ENCODE measurements around the gene MRPL32.

The MRPL32 gene

GRCh38 chr7:42893346-42894240, 38.6 kb upstream of the MRPL32 start:
- H3K27me3 ChIP-seq (replicated peaks; ENCODE audit: control insufficient read depth, insufficient read depth, low read length): no peaks in the 10 kb centered on the region
- no peaks in the 10 kb centered on the region for H3K36me3 ChIP-seq (ENCODE audit: control insufficient read depth, insufficient read depth, low read length)
- TF ChIP-seq CTCF (IDR thresholded peaks at IDR 0.05; ENCODE audit: insufficient read depth, low read length, poor library complexity, severe bottlenecking): no peak
- DNase-seq (ENCODE audit: extremely low read depth, insufficient read length): no peak
- no peak overlapping the region for H3K4me3 ChIP-seq (replicated peaks; ENCODE audit: low read depth, low read length)

DNA sequence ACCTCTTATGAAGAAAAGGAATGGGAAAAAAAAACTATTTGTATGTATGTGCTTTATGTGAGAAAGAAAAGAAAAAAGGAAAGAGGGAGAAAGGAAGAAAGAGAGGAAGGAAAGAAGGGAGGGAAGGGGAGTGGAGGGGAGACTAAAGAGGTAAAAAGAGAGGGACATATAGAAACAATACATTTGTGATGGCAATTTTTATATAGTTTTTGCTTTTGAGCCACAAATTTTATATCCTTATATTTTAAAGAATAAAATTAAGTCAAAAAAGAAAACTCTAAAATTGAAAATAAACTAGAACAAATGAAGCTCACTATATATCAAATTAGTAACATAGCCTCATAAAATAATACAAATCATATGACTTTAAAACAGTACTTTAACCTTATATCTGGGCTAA, 31.3 kb upstream of the MRPL32 start:
- no peak for TF ChIP-seq CTCF (IDR thresholded peaks at IDR 0.05; ENCODE audit: insufficient read depth, low read length, poor library complexity, severe bottlenecking)
- DNase-seq (ENCODE audit: extremely low read depth, insufficient read length): no peak
- Histone ChIP-seq H3K4me3 (replicated peaks; ENCODE audit: low read depth, low read length) (no peak overlapping the region), H3K36me3 (ENCODE audit: control insufficient read depth, insufficient read depth, low read length) (no peaks in the 10 kb centered on the region), H3K27me3 (replicated peaks; ENCODE audit: control insufficient read depth, insufficient read depth, low read length) (no peaks in the 10 kb centered on the region)

- DNase-seq (ENCODE audit: extremely low read depth, insufficient read length): no peak
- no peaks in the 10 kb centered on the region for H3K27me3 ChIP-seq (replicated peaks; ENCODE audit: control insufficient read depth, insufficient read depth, low read length)
- H3K36me3 ChIP-seq (ENCODE audit: control insufficient read depth, insufficient read depth, low read length): no peaks in the 10 kb centered on the region
- TF ChIP-seq CTCF (IDR thresholded peaks at IDR 0.05; ENCODE audit: insufficient read depth, low read length, poor library complexity, severe bottlenecking): no peak
- H3K4me3 ChIP-seq (replicated peaks; ENCODE audit: low read depth, low read length): no peak overlapping the region
Observed at GRCh38 chr7:42902331-42902730, 29.8 kb upstream of the MRPL32 start.

GRCh38 chr7:42906181-42906580, 26.0 kb upstream of the MRPL32 start:
- Histone ChIP-seq H3K27me3 (replicated peaks; ENCODE audit: control insufficient read depth, insufficient read depth, low read length) (no peaks in the 10 kb centered on the region), H3K36me3 (ENCODE audit: control insufficient read depth, insufficient read depth, low read length) (no peaks in the 10 kb centered on the region), H3K4me3 (replicated peaks; ENCODE audit: low read depth, low read length) (no peak overlapping the region)
- DNase-seq (ENCODE audit: extremely low read depth, insufficient read length): no peak
- TF ChIP-seq CTCF (IDR thresholded peaks at IDR 0.05; ENCODE audit: insufficient read depth, low read length, poor library complexity, severe bottlenecking): no peak

- no peaks in the 10 kb centered on the region for H3K36me3 ChIP-seq (ENCODE audit: control insufficient read depth, insufficient read depth, low read length)
- H3K4me3 ChIP-seq (replicated peaks; ENCODE audit: low read depth, low read length): no peak overlapping the region
- no peak for DNase-seq (ENCODE audit: extremely low read depth, insufficient read length)
- H3K27me3 ChIP-seq (replicated peaks; ENCODE audit: control insufficient read depth, insufficient read depth, low read length): no peaks in the 10 kb centered on the region
- TF ChIP-seq CTCF (IDR thresholded peaks at IDR 0.05; ENCODE audit: insufficient read depth, low read length, poor library complexity, severe bottlenecking): no peak
Observed at GRCh38 chr7:42907316-42907715, 24.9 kb upstream of the MRPL32 start.
